Measurements from ENCODE around the gene CIAO2B. TPM values are rescaled to one million over a fixed set of nuclear protein-coding genes. Genes with fewer than 3 reads are reported as not detected.

Gene CIAO2B
- total RNA-seq (2022; extraction: Qiagen RNA extraction; ENCODE audit: low read depth) = 115 to 180 TPM (median 175 TPM) in 5 replicates

GRCh38 chr16:66934138-66934838, at the start of gene CIAO2B:
TSS of gene CIAO2B (minus strand) at chr16:66934402. CDS start at chr16:66934364, 38 bp downstream.

GRCh38 chr16:66961065-66961744, 27.0 kb upstream of the CIAO2B start, which contains the start of gene CES3:
TSS of gene CES3 (plus strand) at chr16:66961266. CDS start at chr16:66961308, 42 bp downstream.

GRCh38 chr16:66935314-66936011, 1.3 kb upstream of the CIAO2B start, which contains the start of gene CES2:
TSS of gene CES2 (plus strand) at chr16:66935516. CDS start at chr16:66935636, 120 bp downstream.

GRCh38 chr16:66925322-66925840, 8.8 kb downstream of the CIAO2B start, which contains the start of gene RRAD:
TSS of gene RRAD (minus strand) at chr16:66925535. CDS start at chr16:66925179, 356 bp downstream.

GRCh38 chr16:66918803-66919568, 15.2 kb downstream of the CIAO2B start, which contains the start of gene CDH16:
TSS of gene CDH16 (minus strand) at chr16:66918885. CDS start at chr16:66918065, 820 bp downstream.

Other genes with a start within 250 kb of the CIAO2B start
- 18.3 to 39.6 TPM (median 32.5 TPM) in 5 replicates for gene CMTM4, start 237.7 kb downstream of the CIAO2B start, total RNA-seq (2022; extraction: Qiagen RNA extraction; ENCODE audit: low read depth)
- gene DYNC1LI2, start 182.8 kb downstream of the CIAO2B start, total RNA-seq (2022; extraction: Qiagen RNA extraction; ENCODE audit: low read depth) = 36.4 to 56.4 TPM (median 52.1 TPM) in 5 replicates
- gene TERB1, start 132.8 kb downstream of the CIAO2B start, total RNA-seq (2022; extraction: Qiagen RNA extraction; ENCODE audit: low read depth) = not detected in 5 replicates
- 44.4 to 75.3 TPM (median 66.9 TPM) in 5 replicates for gene NAE1, start 103.4 kb downstream of the CIAO2B start, total RNA-seq (2022; extraction: Qiagen RNA extraction; ENCODE audit: low read depth)
- gene CA7, start 90.0 kb downstream of the CIAO2B start, total RNA-seq (2022; extraction: Qiagen RNA extraction; ENCODE audit: low read depth) = not detected in 5 replicates
- 3.9 to 6.6 TPM (median 5.1 TPM) in 5 replicates for gene PDP2, start 53.9 kb downstream of the CIAO2B start, total RNA-seq (2022; extraction: Qiagen RNA extraction; ENCODE audit: low read depth)
- 0.90 to 2.0 TPM (median 1.6 TPM) in 5 replicates for gene CDH16, start 15.5 kb downstream of the CIAO2B start, total RNA-seq (2022; extraction: Qiagen RNA extraction; ENCODE audit: low read depth)
- 12.7 to 26.2 TPM (median 19.9 TPM) in 5 replicates for gene RRAD, start 8.9 kb downstream of the CIAO2B start, total RNA-seq (2022; extraction: Qiagen RNA extraction; ENCODE audit: low read depth)
- 24.3 to 33.5 TPM (median 31.6 TPM) in 5 replicates for gene CES2, start 1.1 kb upstream of the CIAO2B start, total RNA-seq (2022; extraction: Qiagen RNA extraction; ENCODE audit: low read depth)
- 1.7 to 4.1 TPM (median 2.0 TPM) in 5 replicates for gene CES3, start 26.9 kb upstream of the CIAO2B start, total RNA-seq (2022; extraction: Qiagen RNA extraction; ENCODE audit: low read depth)
- gene CES4A, start 54.2 kb upstream of the CIAO2B start, total RNA-seq (2022; extraction: Qiagen RNA extraction; ENCODE audit: low read depth) = 1.4 to 3.0 TPM (median 2.4 TPM) in 5 replicates
- gene CBFB, start 94.7 kb upstream of the CIAO2B start, total RNA-seq (2022; extraction: Qiagen RNA extraction; ENCODE audit: low read depth) = 43.7 to 61.8 TPM (median 54.2 TPM) in 5 replicates
- gene PHAF1, start 175.5 kb upstream of the CIAO2B start, total RNA-seq (2022; extraction: Qiagen RNA extraction; ENCODE audit: low read depth) = 22.9 to 28.3 TPM (median 25.1 TPM) in 5 replicates
- gene B3GNT9, start 216.6 kb upstream of the CIAO2B start, total RNA-seq (2022; extraction: Qiagen RNA extraction; ENCODE audit: low read depth) = 6.2 to 10.8 TPM (median 8.8 TPM) in 5 replicates
- gene TRADD, start 225.5 kb upstream of the CIAO2B start, total RNA-seq (2022; extraction: Qiagen RNA extraction; ENCODE audit: low read depth) = 8.5 to 23.1 TPM (median 20.9 TPM) in 5 replicates
- gene FBXL8, start 225.6 kb upstream of the CIAO2B start, total RNA-seq (2022; extraction: Qiagen RNA extraction; ENCODE audit: low read depth) = 4.4 to 12.7 TPM (median 9.8 TPM) in 5 replicates
- gene HSF4, start 230.3 kb upstream of the CIAO2B start, total RNA-seq (2022; extraction: Qiagen RNA extraction; ENCODE audit: low read depth) = 10.2 to 23.3 TPM (median 14.8 TPM) in 5 replicates
- gene NOL3, start 236.1 kb upstream of the CIAO2B start, total RNA-seq (2022; extraction: Qiagen RNA extraction; ENCODE audit: low read depth) = 54.6 to 75.8 TPM (median 68.3 TPM) in 5 replicates
- 3.7 to 7.9 TPM (median 6.9 TPM) in 5 replicates for gene MATCAP1, start 249.6 kb upstream of the CIAO2B start, total RNA-seq (2022; extraction: Qiagen RNA extraction; ENCODE audit: low read depth)

Measured in A549 treated with ZK216348 at 1 μM for 4 hours (cell line).